ENCODE results near the gene TRAPPC14. TPM values are rescaled to one million over a fixed set of nuclear protein-coding genes. Genes with fewer than 3 reads are reported as not detected.

Gene TRAPPC14
- total RNA-seq, 1 experiment from 2014 or later, result 23.4 TPM

DNA sequence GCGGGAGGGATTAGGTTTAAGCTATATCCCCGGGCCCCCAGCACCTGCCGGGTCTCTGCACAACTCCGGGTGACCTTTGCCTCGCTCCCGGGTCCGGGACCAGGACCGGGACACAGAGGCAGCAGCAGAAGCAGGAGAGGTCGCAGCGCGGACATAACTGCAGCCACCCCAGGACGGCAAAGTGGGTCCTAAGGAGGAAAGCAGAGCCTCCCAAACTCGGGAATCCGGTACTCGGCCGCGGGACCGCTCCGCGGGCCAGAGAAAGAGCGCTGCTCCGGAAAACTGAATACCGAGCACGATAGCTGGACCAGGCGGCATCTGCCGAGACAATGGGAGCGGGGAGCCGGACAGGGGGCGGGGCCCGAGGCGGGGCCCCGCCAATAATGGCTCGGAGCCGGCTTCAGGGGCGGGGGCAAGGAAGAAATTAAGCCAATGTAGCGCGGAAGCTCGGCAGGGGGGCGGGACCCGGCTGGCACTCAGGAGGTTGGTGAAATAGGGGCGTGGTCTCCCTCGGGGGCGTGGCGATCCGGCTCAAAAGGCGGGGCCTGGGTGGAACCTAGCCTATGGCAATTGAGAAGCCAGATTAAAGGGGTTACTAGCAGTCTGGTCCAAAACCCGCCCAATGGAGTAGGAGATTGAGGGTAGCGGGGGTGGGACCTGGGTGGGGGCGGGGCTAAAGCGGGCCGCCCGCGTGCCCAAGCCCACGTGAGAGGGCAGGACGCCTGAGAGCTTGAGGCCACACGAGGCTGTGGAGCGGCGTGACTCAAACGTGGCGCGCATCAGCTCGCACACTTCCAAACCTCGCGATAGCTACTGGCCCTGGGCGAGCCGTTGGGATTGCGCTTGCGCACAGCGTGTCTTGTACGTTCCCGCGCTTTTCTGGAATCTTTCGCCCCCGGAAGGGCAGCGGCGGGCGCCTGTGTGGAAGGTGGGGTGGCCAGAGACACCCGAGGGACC, 18.8 kb upstream of the TRAPPC14 start, which contains the start of the genes GPC2 and STAG3:
GPC2 (minus strand) TSS at position 337 of the 957 bp plus-strand sequence; CDS start at position 155, 182 bp downstream.
STAG3 (plus strand) TSS at position 874 of the 957 bp plus-strand sequence. CDS start 2,639 bp downstream, outside the sequence.
- TF ChIP-seq EZH2 (IDR thresholded peaks at IDR 0.05; ENCODE audit: low read depth), result no peak
- TF ChIP-seq CTCF (conservative IDR thresholded peaks at IDR 0.05), result no peak
- Histone ChIP-seq H3K4me3 (peak within 1 kb of the TSS; percentile 88), H3K9me2 (ENCODE audit: insufficient read depth) (no peaks in the 10 kb centered on the region), H3F3A (ENCODE audit: insufficient read depth, low read depth) (peaks cover 2% of the 10 kb centered on the region; the same call in 1 of the 2 replicates), H3K4me1 (replicated peaks; ENCODE audit: insufficient read depth) (0 out of 2 replicates have a peak, but pooled peaks cover 6% of the 10 kb centered on the region), H4K20me1 (ENCODE audit: insufficient read depth) (no peaks in the 10 kb centered on the region), H3K27me3 (ENCODE audit: insufficient read depth, low read depth) (no peaks in the 10 kb centered on the region; the same call in 1 of the 2 replicates), H3K27ac (no peak within 1 kb of the TSS), H3K36me3 (ENCODE audit: low read depth) (no peaks in the 10 kb centered on the region), H3K4me2 (peak within 1 kb of the TSS; percentile 100), H3K79me2 (ENCODE audit: low read depth) (no peaks in the 10 kb centered on the region), H3K9me3 (ENCODE audit: insufficient read depth, low read depth) (no peaks in the 10 kb centered on the region), H2AFZ (peak within 1 kb of the TSS; percentile 88)
- BruUV-seq (replicated peaks), result no TSS peak
- ChIA-PET POLR2A (ENCODE audit: unreplicated experiment) (interaction anchor here (0.6 kb wide), 3 partner anchors 28 to 505 kb away, joined by 3 to 8 read pairs (median 5); partner anchors contain the start of gene LAMTOR4), CTCF (interaction anchor here (0.5 to 0.9 kb wide), 3 partner anchors 40 to 394 kb away, joined by 3 to 10 read pairs (median 3); no protein-coding TSS in a partner anchor)
- peak; percentile 81 to 98 for DNase-seq
- intact Hi-C loops (cut with micrococcal nuclease; ENCODE audit: unreplicated experiment), result no loop called here

GRCh38 chr7:100176096-100177044, 17.8 kb upstream of the TRAPPC14 start:
- peak overlapping the region; percentile 88 for H3K4me3 ChIP-seq
- H3K36me3 ChIP-seq (ENCODE audit: low read depth), result no peaks in the 10 kb centered on the region
- no peaks in the 10 kb centered on the region for H4K20me1 ChIP-seq (ENCODE audit: insufficient read depth)
- H3K9me3 ChIP-seq (ENCODE audit: insufficient read depth, low read depth), result no peaks in the 10 kb centered on the region
- DNase-seq, result no peak
- H3K9me2 ChIP-seq (ENCODE audit: insufficient read depth), result no peaks in the 10 kb centered on the region
- no peak for TF ChIP-seq CTCF (conservative IDR thresholded peaks at IDR 0.05)
- no peak for TF ChIP-seq EZH2 (IDR thresholded peaks at IDR 0.05; ENCODE audit: low read depth)
- peak overlapping the region; percentile 88 for H2AFZ ChIP-seq
- H3K4me2 ChIP-seq, result peak overlapping the region; percentile 100
- TSS peak; percentile 67 for BruUV-seq (replicated peaks)
- H3K27ac ChIP-seq, result no peak overlapping the region
- intact Hi-C loops (cut with micrococcal nuclease; ENCODE audit: unreplicated experiment), result no loop called here
- ChIA-PET CTCF (interaction anchor here (0.5 kb wide), 1 partner anchor 45 kb away, joined by 10 read pairs; no protein-coding TSS in a partner anchor), POLR2A (ENCODE audit: unreplicated experiment) (interaction anchor here (0.6 kb wide), 3 partner anchors 28 to 504 kb away, joined by 3 to 8 read pairs (median 5); partner anchors contain the start of gene LAMTOR4)
- H3K27me3 ChIP-seq (ENCODE audit: insufficient read depth, low read depth), result no peaks in the 10 kb centered on the region; the same call in 1 of the 2 replicates
- H3K4me1 ChIP-seq (replicated peaks; ENCODE audit: insufficient read depth), result 0 out of 2 replicates have a peak, but pooled peaks cover 6% of the 10 kb centered on the region
- no peaks in the 10 kb centered on the region for H3K79me2 ChIP-seq (ENCODE audit: low read depth)
- H3F3A ChIP-seq (ENCODE audit: insufficient read depth, low read depth), result peaks cover 2% of the 10 kb centered on the region; the same call in 1 of the 2 replicates
